Activated T-cell treated with anti-CD3 and anti-CD28 coated beads, Interleukin-2, amount 50 U/mL, for 1 hour (primary cell): ENCODE results near the gene LIX1.

Experiments
- DNase-seq: peaks from one replicate; pipeline ENCODE4 v3.0.0-alpha.2; 2020

LIX1 gene

GRCh38 chr5:97071101-97071500, 71.3 kb downstream of the LIX1 start:
- DNase-seq: no peak

GRCh38 chr5:97070234-97070633, 72.2 kb downstream of the LIX1 start:
- DNase-seq: no peak

- no peak for DNase-seq
These were observed 75.0 kb downstream of the LIX1 start for GRCh38 chr5:97067296-97067850.

GRCh38 chr5:97065475-97065874, 76.9 kb downstream of the LIX1 start:
- DNase-seq: no peak

GRCh38 chr5:97063251-97063650, 79.2 kb downstream of the LIX1 start:
- DNase-seq: no peak

- no peak for DNase-seq
These were observed 80.4 kb downstream of the LIX1 start for GRCh38 chr5:97062046-97062445.

GRCh38 chr5:97056263-97056662, 86.1 kb downstream of the LIX1 start:
- no peak for DNase-seq

GRCh38 chr5:97049175-97049574, 93.2 kb downstream of the LIX1 start:
- no peak for DNase-seq

GRCh38 chr5:97047076-97047475, 95.3 kb downstream of the LIX1 start:
- no peak for DNase-seq

GRCh38 chr5:97046270-97046982, 96.0 kb downstream of the LIX1 start:
- no peak for DNase-seq

- no peak for DNase-seq
These were observed 98.4 kb downstream of the LIX1 start for GRCh38 chr5:97044052-97044451.

- DNase-seq: no peak
These were observed 98.9 kb downstream of the LIX1 start for GRCh38 chr5:97043511-97043910.

GRCh38 chr5:97042996-97043395, 99.4 kb downstream of the LIX1 start:
- DNase-seq: no peak
